ENCODE results near the gene SEMA6A. TPM values are rescaled to one million over a fixed set of nuclear protein-coding genes. Genes with fewer than 3 reads are reported as not detected.

SEMA6A gene
- total and polyA plus RNA-seq, 2 of the 13 experiments (the other 11 are each of a cell fraction or from before 2014, with no cell fraction given): 5.1 to 6.5 TPM

DNA sequence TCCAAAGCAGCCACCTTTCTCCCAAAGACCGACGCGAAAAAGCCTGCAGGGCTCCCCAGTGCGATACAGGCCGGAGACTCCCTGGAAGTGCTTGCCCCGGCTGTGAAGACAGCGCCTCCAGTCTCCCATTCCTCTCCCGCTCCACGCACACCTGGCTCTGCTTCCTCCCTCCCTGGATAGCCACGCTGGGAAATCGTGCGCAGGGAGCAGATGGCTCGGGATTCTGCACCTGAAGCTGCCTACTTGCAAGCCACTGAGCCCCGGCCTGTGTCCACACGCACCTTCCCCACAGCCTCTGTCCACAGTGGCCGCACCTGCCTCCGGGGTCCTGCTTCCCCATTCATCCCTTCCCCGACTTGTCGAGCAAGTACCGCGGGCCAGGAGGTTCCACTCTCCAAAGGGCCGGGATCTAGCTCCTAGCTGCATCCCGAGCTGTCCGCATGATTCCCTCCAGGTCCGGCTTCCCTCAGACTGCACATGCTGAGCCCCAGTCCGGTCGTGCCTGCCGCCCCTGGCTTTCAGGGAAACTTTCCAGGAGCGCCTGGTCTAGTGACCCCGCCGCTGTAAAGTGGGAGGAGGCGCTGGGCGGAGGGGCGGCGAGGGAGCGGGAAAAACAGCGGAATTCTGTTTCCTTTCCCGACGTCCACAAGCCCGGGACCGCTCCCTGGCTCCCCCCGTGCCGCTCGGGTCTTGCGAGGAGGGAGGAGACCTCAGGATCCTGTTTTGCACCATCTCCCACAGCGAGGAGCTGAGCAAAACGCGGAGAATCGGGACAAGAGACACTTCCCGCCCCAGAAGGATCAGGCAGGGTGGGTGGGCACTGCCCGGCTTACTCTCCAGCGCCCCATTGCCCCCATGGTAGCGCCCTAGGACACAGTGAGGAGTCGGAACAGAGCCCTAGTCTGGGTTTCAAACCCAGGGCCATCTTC, 2.0 kb downstream of the SEMA6A start (continued):
- TF ChIP-seq HNRNPK (IDR thresholded peaks at IDR 0.05; ENCODE audit: low read depth, low read length, poor library complexity, severe bottlenecking): no peak
- TF ChIP-seq YY1 (IDR thresholded peaks at IDR 0.05; ENCODE audit: insufficient read depth, insufficient replicate concordance, low read depth, low read length): no peak
- TF ChIP-seq HOXA7 (CRISPR knock-in tag; IDR thresholded peaks at IDR 0.05): no peak
- TF ChIP-seq NR2F2 (IDR thresholded peaks at IDR 0.05; ENCODE audit: borderline replicate concordance, low read depth): no peak
- TF ChIP-seq, protein P1, sequence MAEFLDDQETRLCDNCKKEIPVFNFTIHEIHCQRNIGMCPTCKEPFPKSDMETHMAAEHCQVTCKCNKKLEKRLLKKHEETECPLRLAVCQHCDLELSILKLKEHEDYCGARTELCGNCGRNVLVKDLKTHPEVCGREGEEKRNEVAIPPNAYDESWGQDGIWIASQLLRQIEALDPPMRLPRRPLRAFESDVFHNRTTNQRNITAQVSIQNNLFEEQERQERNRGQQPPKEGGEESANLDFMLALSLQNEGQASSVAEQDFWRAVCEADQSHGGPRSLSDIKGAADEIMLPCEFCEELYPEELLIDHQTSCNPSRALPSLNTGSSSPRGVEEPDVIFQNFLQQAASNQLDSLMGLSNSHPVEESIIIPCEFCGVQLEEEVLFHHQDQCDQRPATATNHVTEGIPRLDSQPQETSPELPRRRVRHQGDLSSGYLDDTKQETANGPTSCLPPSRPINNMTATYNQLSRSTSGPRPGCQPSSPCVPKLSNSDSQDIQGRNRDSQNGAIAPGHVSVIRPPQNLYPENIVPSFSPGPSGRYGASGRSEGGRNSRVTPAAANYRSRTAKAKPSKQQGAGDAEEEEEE (CRISPR knock-in tag; IDR thresholded peaks at IDR 0.05; ENCODE audit: borderline replicate concordance): no peak
- TF ChIP-seq, protein P2, sequence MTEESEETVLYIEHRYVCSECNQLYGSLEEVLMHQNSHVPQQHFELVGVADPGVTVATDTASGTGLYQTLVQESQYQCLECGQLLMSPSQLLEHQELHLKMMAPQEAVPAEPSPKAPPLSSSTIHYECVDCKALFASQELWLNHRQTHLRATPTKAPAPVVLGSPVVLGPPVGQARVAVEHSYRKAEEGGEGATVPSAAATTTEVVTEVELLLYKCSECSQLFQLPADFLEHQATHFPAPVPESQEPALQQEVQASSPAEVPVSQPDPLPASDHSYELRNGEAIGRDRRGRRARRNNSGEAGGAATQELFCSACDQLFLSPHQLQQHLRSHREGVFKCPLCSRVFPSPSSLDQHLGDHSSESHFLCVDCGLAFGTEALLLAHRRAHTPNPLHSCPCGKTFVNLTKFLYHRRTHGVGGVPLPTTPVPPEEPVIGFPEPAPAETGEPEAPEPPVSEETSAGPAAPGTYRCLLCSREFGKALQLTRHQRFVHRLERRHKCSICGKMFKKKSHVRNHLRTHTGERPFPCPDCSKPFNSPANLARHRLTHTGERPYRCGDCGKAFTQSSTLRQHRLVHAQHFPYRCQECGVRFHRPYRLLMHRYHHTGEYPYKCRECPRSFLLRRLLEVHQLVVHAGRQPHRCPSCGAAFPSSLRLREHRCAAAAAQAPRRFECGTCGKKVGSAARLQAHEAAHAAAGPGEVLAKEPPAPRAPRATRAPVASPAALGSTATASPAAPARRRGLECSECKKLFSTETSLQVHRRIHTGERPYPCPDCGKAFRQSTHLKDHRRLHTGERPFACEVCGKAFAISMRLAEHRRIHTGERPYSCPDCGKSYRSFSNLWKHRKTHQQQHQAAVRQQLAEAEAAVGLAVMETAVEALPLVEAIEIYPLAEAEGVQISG (CRISPR knock-in tag; IDR thresholded peaks at IDR 0.05): 0 out of 2 replicates have a peak, but pooled peaks have one; percentile 33
- peak; percentile 25 for TF ChIP-seq SRSF1 (optimal IDR thresholded peaks at IDR 0.05; ENCODE audit: low read depth, low read length)
- TF ChIP-seq ZNF484 (CRISPR knock-in tag; IDR thresholded peaks at IDR 0.05; ENCODE audit: borderline replicate concordance, low read depth): no peak
- no peak for TF ChIP-seq DNMT3B (CRISPR knock-in tag; conservative IDR thresholded peaks at IDR 0.05)
- TF ChIP-seq CBX2 (IDR thresholded peaks at IDR 0.05; ENCODE audit: low read depth, low read length): no peak
- TF ChIP-seq CBX2 (CRISPR knock-in tag; IDR thresholded peaks at IDR 0.05; ENCODE audit: low read depth): no peak
- TF ChIP-seq, protein P3, sequence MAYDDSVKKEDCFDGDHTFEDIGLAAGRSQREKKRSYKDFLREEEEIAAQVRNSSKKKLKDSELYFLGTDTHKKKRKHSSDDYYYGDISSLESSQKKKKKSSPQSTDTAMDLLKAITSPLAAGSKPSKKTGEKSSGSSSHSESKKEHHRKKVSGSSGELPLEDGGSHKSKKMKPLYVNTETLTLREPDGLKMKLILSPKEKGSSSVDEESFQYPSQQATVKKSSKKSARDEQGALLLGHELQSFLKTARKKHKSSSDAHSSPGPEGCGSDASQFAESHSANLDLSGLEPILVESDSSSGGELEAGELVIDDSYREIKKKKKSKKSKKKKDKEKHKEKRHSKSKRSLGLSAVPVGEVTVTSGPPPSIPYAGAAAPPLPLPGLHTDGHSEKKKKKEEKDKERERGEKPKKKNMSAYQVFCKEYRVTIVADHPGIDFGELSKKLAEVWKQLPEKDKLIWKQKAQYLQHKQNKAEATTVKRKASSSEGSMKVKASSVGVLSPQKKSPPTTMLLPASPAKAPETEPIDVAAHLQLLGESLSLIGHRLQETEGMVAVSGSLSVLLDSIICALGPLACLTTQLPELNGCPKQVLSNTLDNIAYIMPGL (CRISPR knock-in tag; IDR thresholded peaks at IDR 0.05; ENCODE audit: borderline replicate concordance in 1 of 2, low read depth in 1 of 2): peak; percentile 17 to 49; a peak in 2 of 4 replicates
- no peak for TF ChIP-seq FOXC1 (CRISPR knock-in tag; IDR thresholded peaks at IDR 0.05; ENCODE audit: borderline replicate concordance)
- TF ChIP-seq, protein P4, sequence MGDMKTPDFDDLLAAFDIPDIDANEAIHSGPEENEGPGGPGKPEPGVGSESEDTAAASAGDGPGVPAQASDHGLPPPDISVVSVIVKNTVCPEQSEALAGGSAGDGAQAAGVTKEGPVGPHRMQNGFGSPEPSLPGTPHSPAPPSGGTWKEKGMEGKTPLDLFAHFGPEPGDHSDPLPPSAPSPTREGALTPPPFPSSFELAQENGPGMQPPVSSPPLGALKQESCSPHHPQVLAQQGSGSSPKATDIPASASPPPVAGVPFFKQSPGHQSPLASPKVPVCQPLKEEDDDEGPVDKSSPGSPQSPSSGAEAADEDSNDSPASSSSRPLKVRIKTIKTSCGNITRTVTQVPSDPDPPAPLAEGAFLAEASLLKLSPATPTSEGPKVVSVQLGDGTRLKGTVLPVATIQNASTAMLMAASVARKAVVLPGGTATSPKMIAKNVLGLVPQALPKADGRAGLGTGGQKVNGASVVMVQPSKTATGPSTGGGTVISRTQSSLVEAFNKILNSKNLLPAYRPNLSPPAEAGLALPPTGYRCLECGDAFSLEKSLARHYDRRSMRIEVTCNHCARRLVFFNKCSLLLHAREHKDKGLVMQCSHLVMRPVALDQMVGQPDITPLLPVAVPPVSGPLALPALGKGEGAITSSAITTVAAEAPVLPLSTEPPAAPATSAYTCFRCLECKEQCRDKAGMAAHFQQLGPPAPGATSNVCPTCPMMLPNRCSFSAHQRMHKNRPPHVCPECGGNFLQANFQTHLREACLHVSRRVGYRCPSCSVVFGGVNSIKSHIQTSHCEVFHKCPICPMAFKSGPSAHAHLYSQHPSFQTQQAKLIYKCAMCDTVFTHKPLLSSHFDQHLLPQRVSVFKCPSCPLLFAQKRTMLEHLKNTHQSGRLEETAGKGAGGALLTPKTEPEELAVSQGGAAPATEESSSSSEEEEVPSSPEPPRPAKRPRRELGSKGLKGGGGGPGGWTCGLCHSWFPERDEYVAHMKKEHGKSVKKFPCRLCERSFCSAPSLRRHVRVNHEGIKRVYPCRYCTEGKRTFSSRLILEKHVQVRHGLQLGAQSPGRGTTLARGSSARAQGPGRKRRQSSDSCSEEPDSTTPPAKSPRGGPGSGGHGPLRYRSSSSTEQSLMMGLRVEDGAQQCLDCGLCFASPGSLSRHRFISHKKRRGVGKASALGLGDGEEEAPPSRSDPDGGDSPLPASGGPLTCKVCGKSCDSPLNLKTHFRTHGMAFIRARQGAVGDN (CRISPR knock-in tag; IDR thresholded peaks at IDR 0.05): peak; percentile 72
- TF ChIP-seq SRSF4 (IDR thresholded peaks at IDR 0.05; ENCODE audit: low read depth, low read length, poor library complexity, severe bottlenecking): no peak

Data from HepG2 (cell line).